ENCODE measurements around the gene CDK14. TPM values are rescaled to one million over a fixed set of nuclear protein-coding genes. Genes with fewer than 3 reads are reported as not detected.

CDK14 gene
- total RNA-seq, 1 experiment from 2014 or later: not detected

GRCh38 chr7:91041141-91041540, 445.0 kb downstream of the CDK14 start:
- DNase-seq (ENCODE audit: low spot score): peak; percentile 36
- in situ Hi-C loops (cut with HindIII; ENCODE audit: low sequenced_read_pairs): no loop called here

- in situ Hi-C loops (cut with HindIII; ENCODE audit: low sequenced_read_pairs): no loop called here
- DNase-seq (ENCODE audit: low spot score): no peak
Observed at GRCh38 chr7:91041901-91042484, 445.9 kb downstream of the CDK14 start.

GRCh38 chr7:91043186-91043585, 447.1 kb downstream of the CDK14 start:
- DNase-seq (ENCODE audit: low spot score): no peak
- in situ Hi-C loops (cut with HindIII; ENCODE audit: low sequenced_read_pairs): no loop called here

- no peak for DNase-seq (ENCODE audit: low spot score)
- in situ Hi-C loops (cut with HindIII; ENCODE audit: low sequenced_read_pairs): no loop called here
Observed at GRCh38 chr7:91043924-91044645, 448.0 kb downstream of the CDK14 start.

- in situ Hi-C loops (cut with HindIII; ENCODE audit: low sequenced_read_pairs): no loop called here
Observed at GRCh38 chr7:91045606-91046005, 449.5 kb downstream of the CDK14 start.

GRCh38 chr7:91046322-91047089, 450.4 kb downstream of the CDK14 start:
- no peak for DNase-seq (ENCODE audit: low spot score)
- in situ Hi-C loops (cut with HindIII; ENCODE audit: low sequenced_read_pairs): no loop called here

More at GRCh38 chr7:91045606-91046005, 449.5 kb downstream of the CDK14 start:
- DNase-seq (ENCODE audit: low spot score): no peak

GRCh38 chr7:91047636-91048035, 451.5 kb downstream of the CDK14 start:
- no peak for DNase-seq (ENCODE audit: low spot score)
- in situ Hi-C loops (cut with HindIII; ENCODE audit: low sequenced_read_pairs): no loop called here

- in situ Hi-C loops (cut with HindIII; ENCODE audit: low sequenced_read_pairs): no loop called here
- no peak for DNase-seq (ENCODE audit: low spot score)
Observed at GRCh38 chr7:91050677-91051076, 454.6 kb downstream of the CDK14 start.

- in situ Hi-C loops (cut with HindIII; ENCODE audit: low sequenced_read_pairs): no loop called here
- DNase-seq (ENCODE audit: low spot score): no peak
Observed at GRCh38 chr7:91051966-91052365, 455.8 kb downstream of the CDK14 start.

GRCh38 chr7:91054374-91054773, 458.3 kb downstream of the CDK14 start:
- DNase-seq (ENCODE audit: low spot score): no peak
- in situ Hi-C loops (cut with HindIII; ENCODE audit: low sequenced_read_pairs): no loop called here

- no peak for DNase-seq (ENCODE audit: low spot score)
- in situ Hi-C loops (cut with HindIII; ENCODE audit: low sequenced_read_pairs): no loop called here
Observed at GRCh38 chr7:91055219-91055618, 459.1 kb downstream of the CDK14 start.

GRCh38 chr7:91062713-91063112, 466.6 kb downstream of the CDK14 start:
- in situ Hi-C loops (cut with HindIII; ENCODE audit: low sequenced_read_pairs): no loop called here
- no peak for DNase-seq (ENCODE audit: low spot score)

- in situ Hi-C loops (cut with HindIII; ENCODE audit: low sequenced_read_pairs): no loop called here
Observed at GRCh38 chr7:91064052-91064451, 467.9 kb downstream of the CDK14 start.

GRCh38 chr7:91064938-91065337, 468.8 kb downstream of the CDK14 start:
- DNase-seq (ENCODE audit: low spot score): no peak
- in situ Hi-C loops (cut with HindIII; ENCODE audit: low sequenced_read_pairs): no loop called here

More at GRCh38 chr7:91064052-91064451, 467.9 kb downstream of the CDK14 start:
- DNase-seq (ENCODE audit: low spot score): no peak

- no peak for DNase-seq (ENCODE audit: low spot score)
- in situ Hi-C loops (cut with HindIII; ENCODE audit: low sequenced_read_pairs): no loop called here
Observed at GRCh38 chr7:91066627-91067026, 470.5 kb downstream of the CDK14 start.

GRCh38 chr7:91067242-91067641, 471.1 kb downstream of the CDK14 start:
- DNase-seq (ENCODE audit: low spot score): no peak
- in situ Hi-C loops (cut with HindIII; ENCODE audit: low sequenced_read_pairs): no loop called here

- in situ Hi-C loops (cut with HindIII; ENCODE audit: low sequenced_read_pairs): no loop called here
- DNase-seq (ENCODE audit: low spot score): no peak
Observed at GRCh38 chr7:91068136-91068795, 472.1 kb downstream of the CDK14 start.

- in situ Hi-C loops (cut with HindIII; ENCODE audit: low sequenced_read_pairs): no loop called here
- no peak for DNase-seq (ENCODE audit: low spot score)
Observed at GRCh38 chr7:91069146-91069545, 473.0 kb downstream of the CDK14 start.

- in situ Hi-C loops (cut with HindIII; ENCODE audit: low sequenced_read_pairs): no loop called here
- DNase-seq (ENCODE audit: low spot score): no peak
Observed at GRCh38 chr7:91079487-91079886, 483.4 kb downstream of the CDK14 start.

GRCh38 chr7:91080351-91080750, 484.2 kb downstream of the CDK14 start:
- in situ Hi-C loops (cut with HindIII; ENCODE audit: low sequenced_read_pairs): no loop called here

More at GRCh38 chr7:91080351-91080750, 484.2 kb downstream of the CDK14 start:
- DNase-seq (ENCODE audit: low spot score): no peak
